ENCODE data around the gene AMOTL1. TPM values are rescaled to one million over a fixed set of nuclear protein-coding genes. Genes with fewer than 3 reads are reported as not detected.

The AMOTL1 gene
- polyA plus RNA-seq, 1 of the 3 experiments (the other 2 are of a cell fraction), result 10.7 TPM

- TF ChIP-seq MAX (IDR thresholded peaks at IDR 0.05; ENCODE audit: low read depth) (no peak), POLR2AphosphoS5 (IDR thresholded peaks at IDR 0.05; ENCODE audit: low read depth, low read length) (no peak), TAF1 (IDR thresholded peaks at IDR 0.05; ENCODE audit: borderline replicate concordance, low read depth, low read length) (no peak), RFX5 (IDR thresholded peaks at IDR 0.05; ENCODE audit: low read length) (no peak), RCOR1 (IDR thresholded peaks at IDR 0.05; ENCODE audit: low read length) (no peak)
- TF ChIP-seq, protein P1, sequence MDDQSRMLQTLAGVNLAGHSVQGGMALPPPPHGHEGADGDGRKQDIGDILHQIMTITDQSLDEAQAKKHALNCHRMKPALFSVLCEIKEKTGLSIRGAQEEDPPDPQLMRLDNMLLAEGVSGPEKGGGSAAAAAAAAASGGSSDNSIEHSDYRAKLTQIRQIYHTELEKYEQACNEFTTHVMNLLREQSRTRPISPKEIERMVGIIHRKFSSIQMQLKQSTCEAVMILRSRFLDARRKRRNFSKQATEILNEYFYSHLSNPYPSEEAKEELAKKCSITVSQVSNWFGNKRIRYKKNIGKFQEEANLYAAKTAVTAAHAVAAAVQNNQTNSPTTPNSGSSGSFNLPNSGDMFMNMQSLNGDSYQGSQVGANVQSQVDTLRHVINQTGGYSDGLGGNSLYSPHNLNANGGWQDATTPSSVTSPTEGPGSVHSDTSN (IDR thresholded peaks at IDR 0.05), result no peak
Observed at GRCh38 chr11:94823102-94823732, 55.1 kb downstream of the AMOTL1 start (continued).

DNA sequence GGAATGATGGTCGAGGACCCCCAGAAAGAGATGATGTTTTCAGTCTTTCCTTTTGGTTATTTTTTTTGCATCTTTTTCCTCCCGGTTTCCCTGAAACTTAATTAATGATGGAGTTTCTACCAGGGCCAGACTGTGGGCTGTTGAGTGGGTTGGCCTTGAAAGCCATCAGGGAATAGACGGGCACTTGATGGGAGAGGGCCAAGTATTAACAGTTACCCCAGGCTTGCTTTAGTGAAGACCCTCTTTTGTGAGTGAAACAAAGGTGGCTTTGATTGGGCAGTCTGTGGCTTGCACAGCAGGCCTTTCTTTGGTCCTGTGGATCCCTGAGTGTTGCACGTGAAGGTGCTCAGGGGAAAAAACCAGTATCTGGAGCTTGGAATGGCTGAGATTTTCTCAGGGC lies 56.9 kb downstream of the AMOTL1 start:
- DNase-seq, result no peak
- Histone ChIP-seq H3K9me3 (no peaks in the 10 kb centered on the region), H3K4me3 (ENCODE audit: low read depth in 2 of 2, low read length in 1 of 2) (no peak overlapping the region), H3K4me2 (no peak overlapping the region), H3K27me3 (ENCODE audit: insufficient read depth) (no peaks in the 10 kb centered on the region), H3K9ac (no peak overlapping the region), H3K36me3 (replicated peaks in 1 of 2; ENCODE audit: control insufficient read depth in 1 of 2, insufficient read depth in 2 of 2, low read length in 1 of 2) (peaks cover 58 to 69% of the 10 kb centered on the region in 2 experiments), H3K9me2 (no peaks in the 10 kb centered on the region), H3K79me2 (ENCODE audit: insufficient read depth) (peaks cover 19% of the 10 kb centered on the region), H4K20me1 (ENCODE audit: insufficient read depth) (no peaks in the 10 kb centered on the region; the same call in 1 of the 2 replicates), H2AFZ (ENCODE audit: low read depth) (no peak overlapping the region), H3K27ac (ENCODE audit: low read depth in 2 of 2, low read length in 1 of 2) (no peak overlapping the region), H3F3A (replicated peaks; ENCODE audit: insufficient read depth) (no peaks in the 10 kb centered on the region), H3K4me1 (ENCODE audit: control insufficient read depth in 1 of 2, insufficient read depth in 2 of 2, low read depth in 1 of 2, low read length in 1 of 2) (no peaks in the 10 kb centered on the region)
- POLR2A ChIA-PET, result no interaction called here
- TF ChIP-seq NRF1 (IDR thresholded peaks at IDR 0.05; ENCODE audit: low read depth, low read length) (no peak), MXI1 (IDR thresholded peaks at IDR 0.05; ENCODE audit: low read depth, low read length) (no peak), TEAD4 (IDR thresholded peaks at IDR 0.05; ENCODE audit: borderline replicate concordance, insufficient read depth) (no peak)
- CTCF ChIA-PET, result interaction anchor here (0.8 to 0.9 kb wide), 2 partner anchors 57 to 202 kb away, joined by 3 read pairs; partner anchors contain the start of gene AMOTL1
- 98% methylated on average over 4 of the region's 4 CpGs for WGBS (ENCODE audit: low lambda C conversion rate)

- DNase-seq, result no peak
- Histone ChIP-seq H3F3A (replicated peaks; ENCODE audit: insufficient read depth) (no peaks in the 10 kb centered on the region), H3K36me3 (replicated peaks in 1 of 2; ENCODE audit: control insufficient read depth in 1 of 2, insufficient read depth in 2 of 2, low read length in 1 of 2) (peaks cover 59 to 69% of the 10 kb centered on the region in 2 experiments), H4K20me1 (ENCODE audit: insufficient read depth) (no peaks in the 10 kb centered on the region; the same call in 1 of the 2 replicates), H3K9me2 (no peaks in the 10 kb centered on the region), H3K9me3 (no peaks in the 10 kb centered on the region), H3K4me1 (ENCODE audit: control insufficient read depth in 1 of 2, insufficient read depth in 2 of 2, low read depth in 1 of 2, low read length in 1 of 2) (no peaks in the 10 kb centered on the region), H3K4me3 (ENCODE audit: low read depth in 2 of 2, low read length in 1 of 2) (no peak overlapping the region), H2AFZ (ENCODE audit: low read depth) (no peak overlapping the region), H3K27ac (ENCODE audit: low read depth in 2 of 2, low read length in 1 of 2) (no peak overlapping the region), H3K9ac (no peak overlapping the region), H3K4me2 (no peak overlapping the region), H3K79me2 (ENCODE audit: insufficient read depth) (peaks cover 19% of the 10 kb centered on the region), H3K27me3 (ENCODE audit: insufficient read depth) (no peaks in the 10 kb centered on the region)
- CTCF ChIA-PET, result interaction anchor here (0.8 to 0.9 kb wide), 2 partner anchors 57 to 202 kb away, joined by 3 read pairs; partner anchors contain the start of gene AMOTL1
- POLR2A ChIA-PET, result no interaction called here
- TF ChIP-seq FOSL2 (IDR thresholded peaks at IDR 0.05; ENCODE audit: borderline replicate concordance, low read depth) (no peak), FOXJ3 (CRISPR knock-in tag; IDR thresholded peaks at IDR 0.05) (no peak), TAF1 (IDR thresholded peaks at IDR 0.05; ENCODE audit: borderline replicate concordance, low read depth, low read length) (no peak), EZH2phosphoT487 (IDR thresholded peaks at IDR 0.05; ENCODE audit: borderline replicate concordance, low read depth) (no peak), FOXM1 (IDR thresholded peaks at IDR 0.05; ENCODE audit: low read depth) (no peak), CTCF (IDR thresholded peaks at IDR 0.05) (no peak), ZBTB33 (IDR thresholded peaks at IDR 0.05; ENCODE audit: borderline replicate concordance, low read depth) (no peak), SMC3 (IDR thresholded peaks at IDR 0.05; ENCODE audit: low read depth, low read length) (no peak), GATA2 (CRISPR knock-in tag; IDR thresholded peaks at IDR 0.05) (no peak)
- TF ChIP-seq, protein P1 (IDR thresholded peaks at IDR 0.05), result no peak
- WGBS (ENCODE audit: low lambda C conversion rate), result 91% methylated on average over 1 of the region's 1 CpG
Observed at GRCh38 chr11:94825481-94825880, 57.3 kb downstream of the AMOTL1 start.
